Stomach (tissue), 4 donors: ENCODE data around the gene MRPL28.

Experiments
- CTCF ChIP-seq, 7 experiments: fragments of 450-650 bp in 4 of 7; fragments of 200-600 bp in 3 of 7; sonication (generic) in 3 of 7; IDR thresholded peaks; one replicate each; pipeline ENCODE4 v1.5.1; 2016 to 2019; ENCODE audit warnings: antibody characterized with exemption in 7 of 7, control low read depth in 2 of 7, mild to moderate bottlenecking in 1 of 7
- EP300 ChIP-seq: sonication (generic); formaldehyde crosslinking; IDR thresholded peaks from one replicate; pipeline ENCODE4 v1.6.1; 2017; ENCODE audit warnings: antibody characterized with exemption
- POLR2A ChIP-seq, 4 donors: fragments of 450-650 bp; IDR thresholded peaks; one replicate each; pipeline ENCODE4 v1.6.1; 2016; ENCODE audit warnings: antibody characterized with exemption in 4 of 4, control low read depth in 2 of 4, mild to moderate bottlenecking in 1 of 4, moderate library complexity in 1 of 4
- POLR2AphosphoS5 ChIP-seq, 3 donors: sonication (generic); formaldehyde crosslinking; IDR thresholded peaks; one replicate each; pipeline ENCODE4 v1.6.1; 2016; ENCODE audit warnings: antibody characterized with exemption in 3 of 3

GRCh38 chr16:321532-321931, 48.8 kb downstream of the MRPL28 start:
- TF ChIP-seq POLR2A (IDR thresholded peaks at IDR 0.05), result no peak
- TF ChIP-seq CTCF (IDR thresholded peaks at IDR 0.05), result no peak
- no peak for TF ChIP-seq EP300
- TF ChIP-seq POLR2AphosphoS5 (IDR thresholded peaks at IDR 0.05), result no peak
